ENCODE results near the gene ACTRT2.

DNA sequence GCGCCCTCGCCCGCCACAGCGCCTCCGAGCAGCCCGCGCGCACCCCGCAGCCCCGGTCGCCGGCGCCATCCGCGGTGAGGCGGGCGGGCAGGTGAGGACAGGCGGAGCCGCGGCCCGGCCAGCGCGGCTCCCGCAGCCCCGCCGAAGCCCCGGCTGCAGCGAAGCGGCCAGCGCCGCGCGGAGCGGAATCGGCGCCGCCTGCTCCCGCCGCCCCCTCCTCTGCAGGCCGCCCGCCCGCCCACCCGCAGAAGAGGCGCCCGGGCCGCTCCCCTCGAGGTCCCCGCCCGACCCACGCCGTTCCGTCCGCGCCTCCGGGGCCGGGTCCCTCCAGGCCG lies 49.0 kb downstream of the ACTRT2 start:
- TF ChIP-seq NRF1 (IDR thresholded peaks at IDR 0.05; ENCODE audit: low read depth, low read length) (no peak), POLR2AphosphoS5 (IDR thresholded peaks at IDR 0.05; ENCODE audit: low read depth, low read length) (no peak), TAF1 (IDR thresholded peaks at IDR 0.05; ENCODE audit: borderline replicate concordance, low read depth, low read length) (no peak), EZH2phosphoT487 (IDR thresholded peaks at IDR 0.05; ENCODE audit: borderline replicate concordance, low read depth) (no peak), EP300 (IDR thresholded peaks at IDR 0.05; ENCODE audit: borderline replicate concordance in 1 of 2, low read depth in 1 of 2, low read length in 1 of 2) (no peak), RAD21 (IDR thresholded peaks at IDR 0.05; ENCODE audit: low read length) (no peak), RXRA (IDR thresholded peaks at IDR 0.05; ENCODE audit: borderline replicate concordance, low read depth) (no peak), RFX5 (IDR thresholded peaks at IDR 0.05; ENCODE audit: low read length) (no peak)
- TF ChIP-seq, protein P1, sequence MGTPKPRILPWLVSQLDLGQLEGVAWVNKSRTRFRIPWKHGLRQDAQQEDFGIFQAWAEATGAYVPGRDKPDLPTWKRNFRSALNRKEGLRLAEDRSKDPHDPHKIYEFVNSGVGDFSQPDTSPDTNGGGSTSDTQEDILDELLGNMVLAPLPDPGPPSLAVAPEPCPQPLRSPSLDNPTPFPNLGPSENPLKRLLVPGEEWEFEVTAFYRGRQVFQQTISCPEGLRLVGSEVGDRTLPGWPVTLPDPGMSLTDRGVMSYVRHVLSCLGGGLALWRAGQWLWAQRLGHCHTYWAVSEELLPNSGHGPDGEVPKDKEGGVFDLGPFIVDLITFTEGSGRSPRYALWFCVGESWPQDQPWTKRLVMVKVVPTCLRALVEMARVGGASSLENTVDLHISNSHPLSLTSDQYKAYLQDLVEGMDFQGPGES (IDR thresholded peaks at IDR 0.05; ENCODE audit: low read depth, low read length): no peak
- TF ChIP-seq, protein P2, sequence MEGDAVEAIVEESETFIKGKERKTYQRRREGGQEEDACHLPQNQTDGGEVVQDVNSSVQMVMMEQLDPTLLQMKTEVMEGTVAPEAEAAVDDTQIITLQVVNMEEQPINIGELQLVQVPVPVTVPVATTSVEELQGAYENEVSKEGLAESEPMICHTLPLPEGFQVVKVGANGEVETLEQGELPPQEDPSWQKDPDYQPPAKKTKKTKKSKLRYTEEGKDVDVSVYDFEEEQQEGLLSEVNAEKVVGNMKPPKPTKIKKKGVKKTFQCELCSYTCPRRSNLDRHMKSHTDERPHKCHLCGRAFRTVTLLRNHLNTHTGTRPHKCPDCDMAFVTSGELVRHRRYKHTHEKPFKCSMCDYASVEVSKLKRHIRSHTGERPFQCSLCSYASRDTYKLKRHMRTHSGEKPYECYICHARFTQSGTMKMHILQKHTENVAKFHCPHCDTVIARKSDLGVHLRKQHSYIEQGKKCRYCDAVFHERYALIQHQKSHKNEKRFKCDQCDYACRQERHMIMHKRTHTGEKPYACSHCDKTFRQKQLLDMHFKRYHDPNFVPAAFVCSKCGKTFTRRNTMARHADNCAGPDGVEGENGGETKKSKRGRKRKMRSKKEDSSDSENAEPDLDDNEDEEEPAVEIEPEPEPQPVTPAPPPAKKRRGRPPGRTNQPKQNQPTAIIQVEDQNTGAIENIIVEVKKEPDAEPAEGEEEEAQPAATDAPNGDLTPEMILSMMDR (IDR thresholded peaks at IDR 0.05): no peak

Measured in SK-N-SH (cell line).